ENCODE results near the gene PTGER2. TPM values are rescaled to one million over a fixed set of nuclear protein-coding genes. Genes with fewer than 3 reads are reported as not detected.

The PTGER2 gene
- total RNA-seq, 1 donor from 2014 or later, result 7.1 TPM

GRCh38 chr14:52339262-52339661 is 25.1 kb downstream of the PTGER2 start:
- no peak for DNase-seq (ENCODE audit: extremely low spot score, unreplicated experiment)
- Mint-ChIP-seq H3K27me3 (no peaks in the 10 kb centered on the region), H3K4me3 (no peak overlapping the region), H3K9me3 (peaks cover 6% of the 10 kb centered on the region), H3K36me3 (peaks cover 3% of the 10 kb centered on the region), H3K27ac (no peak overlapping the region), H3K4me1 (ENCODE audit: unreplicated experiment) (peaks cover 6% of the 10 kb centered on the region)
- TF ChIP-seq CTCF (conservative IDR thresholded peaks at IDR 0.05), result no peak

- no peak for TF ChIP-seq CTCF (conservative IDR thresholded peaks at IDR 0.05)
- Mint-ChIP-seq H3K9me3 (peaks cover 11% of the 10 kb centered on the region), H3K36me3 (peaks cover 3% of the 10 kb centered on the region), H3K27ac (no peak overlapping the region), H3K27me3 (no peaks in the 10 kb centered on the region), H3K4me1 (ENCODE audit: unreplicated experiment) (peaks cover 6% of the 10 kb centered on the region), H3K4me3 (no peak overlapping the region)
- no peak for DNase-seq (ENCODE audit: extremely low spot score, unreplicated experiment)
Measured at GRCh38 chr14:52342849-52343596, 28.9 kb downstream of the PTGER2 start.

- H3K4me1 Mint-ChIP-seq (ENCODE audit: unreplicated experiment), result peaks cover 27% of the 10 kb centered on the region
- H3K36me3 Mint-ChIP-seq, result peaks cover 3% of the 10 kb centered on the region
- no peak overlapping the region for H3K4me3 Mint-ChIP-seq
- no peak overlapping the region for H3K27ac Mint-ChIP-seq
- no peak for TF ChIP-seq CTCF (conservative IDR thresholded peaks at IDR 0.05)
- DNase-seq (ENCODE audit: extremely low spot score, unreplicated experiment), result no peak
- no peaks in the 10 kb centered on the region for H3K27me3 Mint-ChIP-seq
- peaks cover 11% of the 10 kb centered on the region for H3K9me3 Mint-ChIP-seq
Measured at GRCh38 chr14:52346778-52347177, 32.7 kb downstream of the PTGER2 start.

GRCh38 chr14:52348279-52348678 is 34.2 kb downstream of the PTGER2 start:
- Mint-ChIP-seq H3K9me3 (peaks cover 10% of the 10 kb centered on the region), H3K27me3 (no peaks in the 10 kb centered on the region), H3K4me3 (no peak overlapping the region), H3K27ac (no peak overlapping the region), H3K4me1 (ENCODE audit: unreplicated experiment) (peaks cover 37% of the 10 kb centered on the region), H3K36me3 (peaks cover 3% of the 10 kb centered on the region)
- DNase-seq (ENCODE audit: extremely low spot score, unreplicated experiment), result no peak
- TF ChIP-seq CTCF (conservative IDR thresholded peaks at IDR 0.05), result no peak

- H3K4me3 Mint-ChIP-seq, result no peak overlapping the region
Measured at GRCh38 chr14:52348776-52349175, 34.7 kb downstream of the PTGER2 start.

More at GRCh38 chr14:52348776-52349175, 34.7 kb downstream of the PTGER2 start:
- Mint-ChIP-seq H3K27ac (no peak overlapping the region), H3K36me3 (no peaks in the 10 kb centered on the region), H3K4me1 (ENCODE audit: unreplicated experiment) (peaks cover 33% of the 10 kb centered on the region), H3K9me3 (peaks cover 6% of the 10 kb centered on the region), H3K27me3 (no peaks in the 10 kb centered on the region)
- TF ChIP-seq CTCF (conservative IDR thresholded peaks at IDR 0.05), result no peak
- DNase-seq (ENCODE audit: extremely low spot score, unreplicated experiment), result no peak

Data from type B pancreatic cell (in vitro differentiated cells).